T-helper 2 cell treated with Interferon-gamma antibody and Interleukin-4, amounts not matched to agents 5 μg/mL and 100 μg/mL, for 36 hours (primary cell): ENCODE data around the gene RTP1.

Experiments
- DNase-seq: peaks from one replicate; pipeline ENCODE4 v3.0.0; 2021; ENCODE audit warnings: low spot score
- H3K27ac Mint-ChIP-seq: one replicate; pipeline ENCODE4 v1.8.0; 2021; ENCODE audit warnings: mild to moderate bottlenecking, mixed read lengths
- H3K27me3 Mint-ChIP-seq: one replicate; pipeline ENCODE4 v1.8.0; 2021; ENCODE audit warnings: low read depth, mixed read lengths
- H3K36me3 Mint-ChIP-seq: one replicate; pipeline ENCODE4 v1.8.0; 2021; ENCODE audit warnings: low read depth, mixed read lengths
- H3K4me1 Mint-ChIP-seq: one replicate; pipeline ENCODE4 v1.8.0; 2021; ENCODE audit warnings: low read depth, mixed read lengths
- H3K4me3 Mint-ChIP-seq: one replicate; pipeline ENCODE4 v1.8.0; 2022; ENCODE audit warnings: mild to moderate bottlenecking, moderate library complexity, mixed read lengths
- H3K9me3 Mint-ChIP-seq: one replicate; pipeline ENCODE4 v1.8.0; 2021; ENCODE audit warnings: mixed read lengths

RTP1 gene

GRCh38 chr3:187209491-187209890, 12.2 kb downstream of the RTP1 start:
- DNase-seq = no peak
- H3K4me3 Mint-ChIP-seq = no peak overlapping the region
- H3K27ac Mint-ChIP-seq = no peak overlapping the region
- H3K36me3 Mint-ChIP-seq = no peaks in the 10 kb centered on the region
- peaks cover 61% of the 10 kb centered on the region for H3K27me3 Mint-ChIP-seq
- no peaks in the 10 kb centered on the region for H3K4me1 Mint-ChIP-seq
- no peaks in the 10 kb centered on the region for H3K9me3 Mint-ChIP-seq

GRCh38 chr3:187210091-187210490, 12.8 kb downstream of the RTP1 start:
- H3K36me3 Mint-ChIP-seq = no peaks in the 10 kb centered on the region
- no peaks in the 10 kb centered on the region for H3K9me3 Mint-ChIP-seq
- no peak overlapping the region for H3K27ac Mint-ChIP-seq
- peaks cover 59% of the 10 kb centered on the region for H3K27me3 Mint-ChIP-seq
- no peaks in the 10 kb centered on the region for H3K4me1 Mint-ChIP-seq
- H3K4me3 Mint-ChIP-seq = no peak overlapping the region
- no peak for DNase-seq

GRCh38 chr3:187210545-187211327, 13.4 kb downstream of the RTP1 start:
- Mint-ChIP-seq H3K9me3 (no peaks in the 10 kb centered on the region), H3K27ac (no peak overlapping the region), H3K4me3 (no peak overlapping the region), H3K36me3 (no peaks in the 10 kb centered on the region), H3K4me1 (no peaks in the 10 kb centered on the region), H3K27me3 (peaks cover 57% of the 10 kb centered on the region)
- DNase-seq = no peak

- no peak overlapping the region for H3K4me3 Mint-ChIP-seq
- no peaks in the 10 kb centered on the region for H3K4me1 Mint-ChIP-seq
- H3K27ac Mint-ChIP-seq = no peak overlapping the region
- no peaks in the 10 kb centered on the region for H3K36me3 Mint-ChIP-seq
- H3K9me3 Mint-ChIP-seq = no peaks in the 10 kb centered on the region
- no peak for DNase-seq
- peaks cover 57% of the 10 kb centered on the region for H3K27me3 Mint-ChIP-seq
Measured at GRCh38 chr3:187211532-187212195, 14.4 kb downstream of the RTP1 start.

GRCh38 chr3:187212196-187212545, 14.9 kb downstream of the RTP1 start:
- Mint-ChIP-seq H3K9me3 (no peaks in the 10 kb centered on the region), H3K27me3 (peaks cover 57% of the 10 kb centered on the region), H3K4me3 (no peak overlapping the region), H3K4me1 (no peaks in the 10 kb centered on the region), H3K27ac (no peak overlapping the region), H3K36me3 (no peaks in the 10 kb centered on the region)
- DNase-seq = no peak

- no peak overlapping the region for H3K4me3 Mint-ChIP-seq
- H3K27me3 Mint-ChIP-seq = peaks cover 56% of the 10 kb centered on the region
- no peaks in the 10 kb centered on the region for H3K4me1 Mint-ChIP-seq
- H3K36me3 Mint-ChIP-seq = no peaks in the 10 kb centered on the region
- no peak for DNase-seq
- H3K9me3 Mint-ChIP-seq = no peaks in the 10 kb centered on the region
- no peak overlapping the region for H3K27ac Mint-ChIP-seq
Measured at GRCh38 chr3:187212705-187213104, 15.4 kb downstream of the RTP1 start.

GRCh38 chr3:187213616-187214015, 16.3 kb downstream of the RTP1 start:
- DNase-seq = no peak
- peaks cover 57% of the 10 kb centered on the region for H3K27me3 Mint-ChIP-seq
- no peaks in the 10 kb centered on the region for H3K36me3 Mint-ChIP-seq
- no peaks in the 10 kb centered on the region for H3K9me3 Mint-ChIP-seq
- no peaks in the 10 kb centered on the region for H3K4me1 Mint-ChIP-seq
- H3K4me3 Mint-ChIP-seq = no peak overlapping the region
- no peak overlapping the region for H3K27ac Mint-ChIP-seq

- no peaks in the 10 kb centered on the region for H3K4me1 Mint-ChIP-seq
- H3K36me3 Mint-ChIP-seq = no peaks in the 10 kb centered on the region
- peaks cover 44% of the 10 kb centered on the region for H3K27me3 Mint-ChIP-seq
- no peak overlapping the region for H3K27ac Mint-ChIP-seq
- no peaks in the 10 kb centered on the region for H3K9me3 Mint-ChIP-seq
- DNase-seq = no peak
- no peak overlapping the region for H3K4me3 Mint-ChIP-seq
Measured at GRCh38 chr3:187215460-187215859, 18.2 kb downstream of the RTP1 start.

- H3K27me3 Mint-ChIP-seq = peaks cover 22% of the 10 kb centered on the region
- H3K4me1 Mint-ChIP-seq = no peaks in the 10 kb centered on the region
- no peaks in the 10 kb centered on the region for H3K9me3 Mint-ChIP-seq
- no peak overlapping the region for H3K4me3 Mint-ChIP-seq
- no peak overlapping the region for H3K27ac Mint-ChIP-seq
- no peak for DNase-seq
- H3K36me3 Mint-ChIP-seq = no peaks in the 10 kb centered on the region
Measured at GRCh38 chr3:187222801-187223200, 25.5 kb downstream of the RTP1 start.

- no peaks in the 10 kb centered on the region for H3K9me3 Mint-ChIP-seq
- H3K36me3 Mint-ChIP-seq = no peaks in the 10 kb centered on the region
- H3K4me1 Mint-ChIP-seq = no peaks in the 10 kb centered on the region
- H3K27me3 Mint-ChIP-seq = peaks cover 21% of the 10 kb centered on the region
- H3K4me3 Mint-ChIP-seq = no peak overlapping the region
- no peak for DNase-seq
- no peak overlapping the region for H3K27ac Mint-ChIP-seq
Measured at GRCh38 chr3:187223799-187224198, 26.5 kb downstream of the RTP1 start.

- no peak overlapping the region for H3K27ac Mint-ChIP-seq
- peaks cover 19% of the 10 kb centered on the region for H3K27me3 Mint-ChIP-seq
- no peak for DNase-seq
- no peaks in the 10 kb centered on the region for H3K9me3 Mint-ChIP-seq
- no peaks in the 10 kb centered on the region for H3K36me3 Mint-ChIP-seq
- no peaks in the 10 kb centered on the region for H3K4me1 Mint-ChIP-seq
- no peak overlapping the region for H3K4me3 Mint-ChIP-seq
Measured at GRCh38 chr3:187227658-187228258, 30.5 kb downstream of the RTP1 start.

GRCh38 chr3:187228740-187229139, 31.5 kb downstream of the RTP1 start:
- Mint-ChIP-seq H3K27me3 (peaks cover 18% of the 10 kb centered on the region), H3K9me3 (no peaks in the 10 kb centered on the region), H3K4me3 (no peak overlapping the region), H3K36me3 (no peaks in the 10 kb centered on the region), H3K4me1 (no peaks in the 10 kb centered on the region), H3K27ac (no peak overlapping the region)
- DNase-seq = no peak

- Mint-ChIP-seq H3K9me3 (no peaks in the 10 kb centered on the region), H3K27ac (no peak overlapping the region), H3K36me3 (no peaks in the 10 kb centered on the region), H3K4me3 (no peak overlapping the region), H3K27me3 (peaks cover 18% of the 10 kb centered on the region), H3K4me1 (no peaks in the 10 kb centered on the region)
- DNase-seq = no peak
Measured at GRCh38 chr3:187230011-187230410, 32.7 kb downstream of the RTP1 start.

- no peaks in the 10 kb centered on the region for H3K9me3 Mint-ChIP-seq
- no peak overlapping the region for H3K27ac Mint-ChIP-seq
- peaks cover 6% of the 10 kb centered on the region for H3K27me3 Mint-ChIP-seq
- no peaks in the 10 kb centered on the region for H3K36me3 Mint-ChIP-seq
- DNase-seq = no peak
- H3K4me3 Mint-ChIP-seq = no peak overlapping the region
- H3K4me1 Mint-ChIP-seq = no peaks in the 10 kb centered on the region
Measured at GRCh38 chr3:187236962-187237361, 39.7 kb downstream of the RTP1 start.
